K562 (cell line): ENCODE data around the gene DNAH10. TPM values are rescaled to one million over a fixed set of nuclear protein-coding genes. Genes with fewer than 3 reads are reported as not detected.

Source experiments
- ATAC-seq: fragments of 200-7000 bp; cut with Tn5 transposase; 3 replicates; pipeline ENCODE4 v1.9.1; 2020; ENCODE audit warnings: moderate library complexity
- BruUV-seq: library from RNA; stranded (reverse); fragments of 400-500 nt; replicated peaks from 2 replicates; lab custom pipeline; 2021; lab: Mats Ljungman, UMichigan
- CTCF ChIA-PET: fragments of 300-600 bp; formaldehyde crosslinking; extraction: SDS; loops from one replicate; lab custom pipeline; 2021; ENCODE audit warnings: low intra/inter-chr PET ratio; lab: Yijun Ruan, JAX
- POLR2A ChIA-PET: fragments of 300-600, 350-650 bp; sonication (Branson Sonifier 250); formaldehyde crosslinking; extraction: SDS; loops from one replicate; lab custom pipeline; 2021; ENCODE audit warnings: antibody characterized with exemption, inconsistent platforms; lab: Yijun Ruan, JAX
- DNase-seq, 4 experiments: peaks; one replicate each; pipeline versions ENCODE4 v3.0.0 to v3.0.0-alpha.2; 2011 to 2018; ENCODE audit warnings: low spot score in 3 of 4, mixed read lengths in 3 of 4; ENCODE audit errors: extremely low read depth in 1 of 4
- FAIRE-seq: peaks from 2 replicates; lab custom pipeline; 2011; peaks lifted over from hg19 to GRCh38; lab: Jason Lieb, UNC
- H2AFZ ChIP-seq: 2 replicates; pipeline ENCODE4 v1.6.0; 2011; ENCODE audit warnings: low read depth, low read length, control low read depth, inconsistent platforms
- H3K27ac ChIP-seq: fragments of 200-600 bp; 3 replicates; pipeline ENCODE4 v1.8.0; 2011; ENCODE audit warnings: low read depth, mild to moderate bottlenecking, control low read depth, inconsistent platforms, low read length, moderate library complexity, mixed read lengths; ENCODE audit errors: extremely low read depth
- H3K27me3 ChIP-seq, 2 experiments: fragments of 300-600 bp in 1 of 2; 2 replicates in 1 of 2; 3 replicates in 1 of 2; pipeline versions ENCODE4 v1.6.0 to v1.8.0; 2011; ENCODE audit warnings: inconsistent platforms in 2 of 2, low read length in 2 of 2, mild to moderate bottlenecking in 1 of 2, mixed read lengths in 1 of 2, moderate library complexity in 1 of 2; ENCODE audit not compliant: control insufficient read depth in 2 of 2, insufficient read depth in 2 of 2
- H3K36me3 ChIP-seq: fragments of 300-600 bp; 3 replicates; pipeline ENCODE4 v1.8.0; 2011; ENCODE audit warnings: mild to moderate bottlenecking, low read length, inconsistent platforms; ENCODE audit not compliant: control insufficient read depth, insufficient read depth
- H3K4me1 ChIP-seq, 2 experiments: fragments of 200-600 bp in 1 of 2; replicated peaks in 1 of 2; 2 replicates in 1 of 2; 3 replicates in 1 of 2; pipeline versions ENCODE4 v1.5.1 to v1.8.0; 2011; ENCODE audit warnings: inconsistent platforms in 2 of 2, low read length in 2 of 2, mild to moderate bottlenecking in 1 of 2, mixed read lengths in 1 of 2, moderate library complexity in 1 of 2; ENCODE audit not compliant: control insufficient read depth in 2 of 2, insufficient read depth in 2 of 2
- H3K4me2 ChIP-seq: 2 replicates; pipeline ENCODE4 v1.6.1; 2011; ENCODE audit warnings: low read length, control low read depth, inconsistent platforms, mixed read lengths; ENCODE audit not compliant: insufficient read depth
- H3K4me3 ChIP-seq: fragments of 200-600 bp; sonication (generic), shearing (Covaris generic); 2 replicates; pipeline ENCODE4 v1.5.1; 2016; ENCODE audit warnings: control low read depth, inconsistent platforms
- H3K79me2 ChIP-seq: fragments of 200-600 bp; 3 replicates; pipeline ENCODE4 v1.8.0; 2011; ENCODE audit warnings: low read length, inconsistent platforms; ENCODE audit not compliant: control insufficient read depth, insufficient read depth
- H3K9ac ChIP-seq, 2 experiments: 2 replicates each; pipeline versions ENCODE4 v1.6.0 to v1.6.1; 2011; ENCODE audit warnings: low read depth in 2 of 2, low read length in 2 of 2, control low read depth in 1 of 2, inconsistent platforms in 1 of 2, mild to moderate bottlenecking in 1 of 2, mixed read lengths in 1 of 2; ENCODE audit not compliant: insufficient read depth in 1 of 2
- H3K9me1 ChIP-seq: one replicate; pipeline ENCODE4 v1.6.0; 2011; ENCODE audit warnings: inconsistent platforms, mild to moderate bottlenecking, low read length, moderate library complexity; ENCODE audit not compliant: control insufficient read depth, insufficient read depth
- H3K9me3 ChIP-seq: replicated peaks from 2 replicates; pipeline ENCODE4 v1.5.1; 2011; ENCODE audit warnings: low read depth, low read length, inconsistent platforms; ENCODE audit not compliant: control insufficient read depth, insufficient read depth
- H4K20me1 ChIP-seq: replicated peaks from 2 replicates; pipeline ENCODE4 v1.6.1; 2011; ENCODE audit warnings: low read length, inconsistent platforms, mixed read lengths; ENCODE audit not compliant: control insufficient read depth, insufficient read depth
- DIDO1 ChIP-seq: fragments of 450-650 bp; IDR thresholded peaks from 2 replicates; pipeline ENCODE4 v1.6.1; 2016; ENCODE audit warnings: low read depth, missing biosample characterization, missing genetic modification characterization
- KLF13 ChIP-seq: fragments of 450-650 bp; IDR thresholded peaks from 2 replicates; pipeline ENCODE4 v1.6.1; 2016; ENCODE audit warnings: missing genetic modification characterization, low read depth, mild to moderate bottlenecking, missing compliant biosample characterization, moderate library complexity, borderline replicate concordance
- NFYB ChIP-seq: IDR thresholded peaks from 2 replicates; pipeline ENCODE4 v1.6.1; 2011; ENCODE audit warnings: mild to moderate bottlenecking, moderate library complexity; ENCODE audit not compliant: insufficient read length; ENCODE audit errors: extremely low read depth
- POLR2H ChIP-seq: IDR thresholded peaks from 2 replicates; pipeline ENCODE4 v1.6.1; 2016; ENCODE audit warnings: missing genetic modification characterization, low read depth, mild to moderate bottlenecking, control low read depth, missing compliant biosample characterization, moderate library complexity
- ZNF217 ChIP-seq: sonication (generic); formaldehyde crosslinking; IDR thresholded peaks from 2 replicates; pipeline ENCODE4 v1.8.0; 2022; ENCODE audit warnings: mild to moderate bottlenecking, missing genetic modification reagents
- ZNF584 ChIP-seq: fragments of 200-800 bp; sonication (Bioruptor generic); IDR thresholded peaks from 2 replicates; pipeline ENCODE4 v1.6.1; 2016; ENCODE audit warnings: low read depth, mild to moderate bottlenecking, missing genetic modification characterization, missing compliant biosample characterization
- WGBS: fragments of 100-300 bp; shearing (Covaris generic); methylation state at CpG from one replicate; pipeline ENCODE4 v1.1.6; 2016; ENCODE audit warnings: low coverage, mixed read lengths; ENCODE audit not compliant: insufficient coverage; ENCODE audit errors: missing lambda C conversion rate; 5-methylcytosine and 5-hydroxymethylcytosine counted together
- in situ Hi-C: fragments of 300-500 bp; cut with MboI; formaldehyde crosslinking; loops from 4 replicates; pipeline ENCODE4 v1.15.0; 2018; ENCODE audit warnings: inconsistent platforms, mixed read lengths
- intact Hi-C: fragments of 100-400 bp; cut with micrococcal nuclease; formaldehyde crosslinking; loops from 2 replicates; pipeline ENCODE4 v1.14.2; 2022
- polyA plus RNA-seq, 8 experiments: library from polyadenylated mRNA; depleted of rRNA in 4 of 8; stranded (reverse) in 5 of 8; unstranded in 3 of 8; fragments of >200 nt; fragmentation: Nextera tagmentation in 2 of 8; fragmentation: Illumina TruSeq in 1 of 8; extraction: Ambion mirVana in 2 of 8; extraction: Trizol in 1 of 8; gene quantifications; 2 replicates each; pipeline versions ENCODE4 v1.2.1 to v1.2.3, GENCODE V29; 2011 to 2014; ENCODE audit warnings: inconsistent platforms in 1 of 8, missing spikeins in 1 of 8
- total RNA-seq, 7 experiments: library from RNA; depleted of rRNA in 6 of 7; stranded (reverse); fragments of >200 nt in 6 of 7; fragmentation: Illumina TruSeq in 2 of 7; extraction: Trizol in 2 of 7; gene quantifications; 2 replicates each; pipeline versions ENCODE4 v1.2.1 to v1.2.3, GENCODE V29; 2011 to 2021; ENCODE audit warnings: low replicate concordance in 1 of 7
- TF ChIP-seq, protein P1 (sequence below): fragments of 250-450 bp; sonication (Bioruptor Pico); IDR thresholded peaks from 2 replicates; pipeline ENCODE4 v1.4.0; 2020; ENCODE audit warnings: mild to moderate bottlenecking, moderate library complexity

The DNAH10 gene
- total and polyA plus RNA-seq, 9 of the 15 experiments (the other 6 are each of a cell fraction or from before 2014, with no cell fraction given): 0.01 to 0.06 (median 0.04) TPM; not detected in 1

DNA sequence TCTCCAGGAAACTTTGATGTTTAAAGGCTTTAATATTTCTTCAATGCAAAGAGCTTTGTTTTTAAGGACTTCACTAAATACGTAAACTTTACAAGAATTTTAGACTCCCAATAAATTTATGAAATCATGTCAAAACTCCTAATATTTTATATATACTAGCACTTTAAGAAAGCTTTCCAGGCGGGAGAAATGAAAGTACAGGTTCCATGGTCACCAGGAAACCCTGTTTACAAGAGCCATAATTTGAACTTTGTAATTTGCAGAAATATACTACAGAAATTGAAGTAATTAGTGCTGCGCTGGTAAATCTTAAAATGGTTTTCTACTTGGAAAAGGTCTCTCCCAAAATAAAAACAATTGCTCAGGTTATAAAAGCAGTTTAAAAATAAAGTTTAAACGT is 201.7 kb downstream of the DNAH10 start:
- Histone ChIP-seq H3K4me1 (peaks cover 0 to 22% of the 10 kb centered on the region in 2 experiments; a peak in 3 of 5 replicates), H3K9me1 (no peaks in the 10 kb centered on the region), H3K9me3 (no peaks in the 10 kb centered on the region), H3K27me3 (no peaks in the 10 kb centered on the region), H3K36me3 (no peaks in the 10 kb centered on the region), H3K4me3 (no peak overlapping the region), H3K9ac (no peak overlapping the region), H3K79me2 (no peaks in the 10 kb centered on the region), H2AFZ (no peak overlapping the region), H3K27ac (no peak overlapping the region), H3K4me2 (no peak overlapping the region), H4K20me1 (0 out of 2 replicates have a peak, but pooled peaks cover 3% of the 10 kb centered on the region)
- in situ Hi-C loops (no loop called here), intact Hi-C loops (no loop called here)
- ATAC-seq (no peak), DNase-seq (no peak), FAIRE-seq (no peak)
- ChIA-PET CTCF (no interaction called here), POLR2A (interaction anchor here (3.2 kb wide), 1 partner anchor 8 kb away, joined by 16 read pairs; no protein-coding TSS in a partner anchor)
- no peak for TF ChIP-seq ZNF584 (CRISPR knock-in tag)
- no peak for TF ChIP-seq NFYB
- TF ChIP-seq KLF13 (tag): no peak
- no peak for TF ChIP-seq POLR2H (tag)
- TF ChIP-seq, protein P1, sequence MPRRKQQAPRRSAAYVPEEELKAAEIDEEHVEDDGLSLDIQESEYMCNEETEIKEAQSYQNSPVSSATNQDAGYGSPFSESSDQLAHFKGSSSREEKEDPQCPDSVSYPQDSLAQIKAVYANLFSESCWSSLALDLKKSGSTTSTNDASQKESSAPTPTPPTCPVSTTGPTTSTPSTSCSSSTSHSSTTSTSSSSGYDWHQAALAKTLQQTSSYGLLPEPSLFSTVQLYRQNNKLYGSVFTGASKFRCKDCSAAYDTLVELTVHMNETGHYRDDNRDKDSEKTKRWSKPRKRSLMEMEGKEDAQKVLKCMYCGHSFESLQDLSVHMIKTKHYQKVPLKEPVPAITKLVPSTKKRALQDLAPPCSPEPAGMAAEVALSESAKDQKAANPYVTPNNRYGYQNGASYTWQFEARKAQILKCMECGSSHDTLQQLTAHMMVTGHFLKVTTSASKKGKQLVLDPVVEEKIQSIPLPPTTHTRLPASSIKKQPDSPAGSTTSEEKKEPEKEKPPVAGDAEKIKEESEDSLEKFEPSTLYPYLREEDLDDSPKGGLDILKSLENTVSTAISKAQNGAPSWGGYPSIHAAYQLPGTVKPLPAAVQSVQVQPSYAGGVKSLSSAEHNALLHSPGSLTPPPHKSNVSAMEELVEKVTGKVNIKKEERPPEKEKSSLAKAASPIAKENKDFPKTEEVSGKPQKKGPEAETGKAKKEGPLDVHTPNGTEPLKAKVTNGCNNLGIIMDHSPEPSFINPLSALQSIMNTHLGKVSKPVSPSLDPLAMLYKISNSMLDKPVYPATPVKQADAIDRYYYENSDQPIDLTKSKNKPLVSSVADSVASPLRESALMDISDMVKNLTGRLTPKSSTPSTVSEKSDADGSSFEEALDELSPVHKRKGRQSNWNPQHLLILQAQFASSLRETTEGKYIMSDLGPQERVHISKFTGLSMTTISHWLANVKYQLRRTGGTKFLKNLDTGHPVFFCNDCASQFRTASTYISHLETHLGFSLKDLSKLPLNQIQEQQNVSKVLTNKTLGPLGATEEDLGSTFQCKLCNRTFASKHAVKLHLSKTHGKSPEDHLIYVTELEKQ (CRISPR knock-in tag): no peak
- no peak for TF ChIP-seq DIDO1
- no peak for TF ChIP-seq ZNF217 (CRISPR knock-in tag)
- BruUV-seq: no TSS peak
- 94% methylated on average over 4 of the region's 4 CpGs for WGBS
